Glutamatergic neuron (in vitro differentiated cells): Measurements from ENCODE around the gene THPO. TPM values are rescaled to one million over a fixed set of nuclear protein-coding genes. Genes with fewer than 3 reads are reported as not detected.
A peak's percentile ranks its signal among the peaks of the same experiment; 100 is the strongest.

Experiments
- DNase-seq: peaks from one replicate; pipeline ENCODE4 v3.0.0; 2022
- H3K27ac Mint-ChIP-seq: one replicate; pipeline ENCODE4 v1.8.0; 2020; ENCODE audit warnings: mild to moderate bottlenecking, mixed read lengths, inconsistent platforms; ENCODE audit not compliant: unreplicated experiment
- H3K27me3 Mint-ChIP-seq: one replicate; pipeline ENCODE4 v1.8.0; 2020; ENCODE audit warnings: mild to moderate bottlenecking, moderate library complexity, mixed read lengths, inconsistent platforms; ENCODE audit not compliant: unreplicated experiment
- H3K36me3 Mint-ChIP-seq: one replicate; pipeline ENCODE4 v1.8.0; 2020; ENCODE audit warnings: mild to moderate bottlenecking, mixed read lengths, inconsistent platforms; ENCODE audit not compliant: unreplicated experiment
- H3K4me1 Mint-ChIP-seq: one replicate; pipeline ENCODE4 v1.8.0; 2020; ENCODE audit warnings: mild to moderate bottlenecking, low read depth, mixed read lengths, inconsistent platforms; ENCODE audit not compliant: unreplicated experiment
- H3K4me3 Mint-ChIP-seq: one replicate; pipeline ENCODE4 v1.8.0; 2020; ENCODE audit warnings: mild to moderate bottlenecking, mixed read lengths, inconsistent platforms; ENCODE audit not compliant: unreplicated experiment
- H3K9me3 Mint-ChIP-seq: one replicate; pipeline ENCODE4 v1.8.0; 2020; ENCODE audit warnings: mild to moderate bottlenecking, moderate library complexity, mixed read lengths, inconsistent platforms; ENCODE audit not compliant: unreplicated experiment
- CTCF ChIP-seq: fragments of 200-600 bp; sonication (generic); IDR thresholded peaks from one replicate; pipeline ENCODE4 v1.5.0; 2021; ENCODE audit not compliant: partially characterized antibody, unreplicated experiment
- total RNA-seq: library from RNA; stranded (reverse); fragmentation: NEBNext Ultra II Directional; extraction: Animal tissue kit (Norgen Biotek cat#: 25700); gene quantifications from one replicate; pipeline ENCODE4 v1.2.1, GENCODE V29; 2021; ENCODE audit not compliant: unreplicated experiment

Gene THPO
- total RNA-seq, 1 donor from 2014 or later = 1.6 TPM

GRCh38 chr3:184339001-184339400 is 39.0 kb downstream of the THPO start:
- Mint-ChIP-seq H3K27ac (peak overlapping the region; percentile 95), H3K4me3 (peak overlapping the region; percentile 94), H3K27me3 (peaks cover 9% of the 10 kb centered on the region), H3K9me3 (peaks cover 11% of the 10 kb centered on the region), H3K4me1 (peaks cover 28% of the 10 kb centered on the region), H3K36me3 (no peaks in the 10 kb centered on the region)
- no peak for DNase-seq
- no peak for TF ChIP-seq CTCF

- DNase-seq = peak; percentile 95
- peak overlapping the region; percentile 94 for H3K4me3 Mint-ChIP-seq
- peaks cover 14% of the 10 kb centered on the region for H3K27me3 Mint-ChIP-seq
- H3K9me3 Mint-ChIP-seq = peaks cover 14% of the 10 kb centered on the region
- peak; percentile 39 for TF ChIP-seq CTCF
- peaks cover 28% of the 10 kb centered on the region for H3K4me1 Mint-ChIP-seq
- H3K27ac Mint-ChIP-seq = peak overlapping the region; percentile 95
- no peaks in the 10 kb centered on the region for H3K36me3 Mint-ChIP-seq
Observed at GRCh38 chr3:184338511-184338945, 39.5 kb downstream of the THPO start.

GRCh38 chr3:184337981-184338380 is 40.0 kb downstream of the THPO start:
- TF ChIP-seq CTCF = no peak
- no peak for DNase-seq
- Mint-ChIP-seq H3K4me3 (peak overlapping the region; percentile 94), H3K36me3 (no peaks in the 10 kb centered on the region), H3K9me3 (peaks cover 14% of the 10 kb centered on the region), H3K27ac (peak overlapping the region; percentile 95), H3K27me3 (peaks cover 14% of the 10 kb centered on the region), H3K4me1 (peaks cover 28% of the 10 kb centered on the region)

- no peaks in the 10 kb centered on the region for H3K36me3 Mint-ChIP-seq
- peak within 1 kb of the TSS; percentile 94 for H3K4me3 Mint-ChIP-seq
- DNase-seq = no peak
- H3K27ac Mint-ChIP-seq = peak within 1 kb of the TSS; percentile 95
- H3K9me3 Mint-ChIP-seq = peaks cover 19% of the 10 kb centered on the region
- no peak for TF ChIP-seq CTCF
- peaks cover 28% of the 10 kb centered on the region for H3K4me1 Mint-ChIP-seq
- H3K27me3 Mint-ChIP-seq = peaks cover 16% of the 10 kb centered on the region
Observed at GRCh38 chr3:184337399-184337714, 40.6 kb downstream of the THPO start, which contains the start of gene FAM131A. Gene FAM131A, plus strand, starts transcription at chr3:184337600. Its CDS starts 31 bp downstream, at chr3:184337631.

GRCh38 chr3:184336547-184337398 is 41.2 kb downstream of the THPO start:
- no peak for DNase-seq
- peak overlapping the region; percentile 95 for H3K27ac Mint-ChIP-seq
- H3K27me3 Mint-ChIP-seq = peaks cover 16% of the 10 kb centered on the region
- H3K4me1 Mint-ChIP-seq = peaks cover 28% of the 10 kb centered on the region
- TF ChIP-seq CTCF = no peak
- no peaks in the 10 kb centered on the region for H3K36me3 Mint-ChIP-seq
- peaks cover 20% of the 10 kb centered on the region for H3K9me3 Mint-ChIP-seq
- H3K4me3 Mint-ChIP-seq = peak overlapping the region; percentile 94
